Activated CD4-positive, alpha-beta T cell treated with anti-CD3 and anti-CD28 coated beads for 48 hours (primary cell): Measurements from ENCODE around the gene SYCE3.

Experiments used
- DNase-seq: peaks from one replicate; pipeline ENCODE4 v3.0.0-alpha.2; 2020

The SYCE3 gene

DNA sequence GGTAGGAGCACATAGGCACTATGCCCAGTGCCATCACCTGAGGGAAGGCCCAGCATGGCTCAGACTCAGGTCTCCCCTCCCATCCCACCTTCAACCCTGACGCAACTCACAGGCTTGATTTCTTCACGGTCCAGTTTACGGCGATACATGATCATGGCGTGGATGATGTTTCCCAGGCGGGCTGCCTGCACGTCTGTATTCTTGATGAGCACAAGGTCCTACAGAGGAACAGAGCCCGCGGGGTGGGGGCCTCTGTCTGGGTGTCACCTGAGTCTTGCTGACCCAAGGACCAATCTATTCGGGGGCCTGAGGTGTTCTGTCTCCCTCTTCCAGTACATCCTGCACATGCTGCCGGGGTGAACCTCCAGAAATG is 11.7 kb upstream of the SYCE3 start:
- DNase-seq: no peak

DNA sequence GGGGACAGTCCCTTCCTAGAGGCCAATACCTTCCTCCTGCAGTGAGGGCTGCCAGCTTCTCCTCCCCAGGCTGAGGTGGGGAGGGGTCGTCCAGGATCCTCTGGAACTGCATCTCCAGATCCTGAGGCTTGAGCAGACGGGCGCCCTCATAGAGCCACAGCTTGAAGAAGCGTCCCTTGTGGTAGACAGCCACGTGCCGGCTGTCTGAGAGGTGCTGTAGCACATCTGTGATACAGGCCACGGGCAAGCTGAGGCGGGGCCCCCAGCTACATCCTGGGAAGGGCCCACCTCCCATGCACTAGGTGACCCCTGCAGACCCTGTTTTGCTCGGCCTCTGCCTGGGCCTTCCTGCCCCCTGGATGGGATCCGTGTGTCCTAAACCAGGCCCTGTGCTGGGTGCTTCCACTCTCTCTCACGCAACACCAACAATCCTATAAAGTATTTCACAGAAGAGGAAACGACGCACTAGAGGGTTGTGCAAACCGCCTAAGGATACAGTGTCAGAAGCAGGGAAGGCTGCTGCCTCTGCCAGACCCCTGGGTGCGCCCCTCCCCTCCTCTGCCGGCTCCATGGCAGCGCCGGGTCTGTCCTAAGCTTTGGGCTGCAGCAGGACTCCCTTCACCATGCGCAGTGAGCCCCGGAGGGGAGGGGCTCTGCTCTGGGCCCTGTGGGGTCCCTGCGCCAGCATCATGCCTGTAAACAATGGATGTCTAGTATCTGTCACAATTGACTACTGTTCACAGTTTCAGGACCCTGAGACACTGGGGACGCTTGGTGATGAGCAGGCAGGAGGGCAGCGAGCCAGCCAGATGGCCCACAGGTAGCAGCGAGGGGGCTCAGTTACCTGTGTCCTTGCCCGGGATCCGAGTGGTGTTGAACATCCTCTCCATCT is 11.0 kb upstream of the SYCE3 start:
- no peak for DNase-seq

DNA sequence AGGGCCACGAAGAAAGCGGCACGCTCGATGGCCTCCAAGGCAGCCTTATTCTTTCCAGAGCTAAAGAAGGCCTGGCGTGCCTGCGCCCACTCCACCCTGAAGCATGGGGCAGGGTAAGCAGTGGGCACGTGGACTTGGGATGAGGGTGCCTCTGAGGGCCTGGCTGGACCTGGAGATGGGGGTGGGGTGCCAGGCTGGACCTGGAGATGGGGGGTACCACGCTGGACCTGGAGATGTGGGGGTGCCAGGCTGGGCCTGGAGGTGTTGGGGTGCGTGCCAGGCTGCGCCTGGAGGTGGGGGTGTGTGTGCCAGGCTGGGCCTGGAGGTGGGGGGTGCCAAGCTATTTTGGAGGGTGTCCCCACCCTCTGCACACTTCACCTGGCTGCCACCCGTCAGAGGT is 10.2 kb upstream of the SYCE3 start:
- no peak for DNase-seq

DNA sequence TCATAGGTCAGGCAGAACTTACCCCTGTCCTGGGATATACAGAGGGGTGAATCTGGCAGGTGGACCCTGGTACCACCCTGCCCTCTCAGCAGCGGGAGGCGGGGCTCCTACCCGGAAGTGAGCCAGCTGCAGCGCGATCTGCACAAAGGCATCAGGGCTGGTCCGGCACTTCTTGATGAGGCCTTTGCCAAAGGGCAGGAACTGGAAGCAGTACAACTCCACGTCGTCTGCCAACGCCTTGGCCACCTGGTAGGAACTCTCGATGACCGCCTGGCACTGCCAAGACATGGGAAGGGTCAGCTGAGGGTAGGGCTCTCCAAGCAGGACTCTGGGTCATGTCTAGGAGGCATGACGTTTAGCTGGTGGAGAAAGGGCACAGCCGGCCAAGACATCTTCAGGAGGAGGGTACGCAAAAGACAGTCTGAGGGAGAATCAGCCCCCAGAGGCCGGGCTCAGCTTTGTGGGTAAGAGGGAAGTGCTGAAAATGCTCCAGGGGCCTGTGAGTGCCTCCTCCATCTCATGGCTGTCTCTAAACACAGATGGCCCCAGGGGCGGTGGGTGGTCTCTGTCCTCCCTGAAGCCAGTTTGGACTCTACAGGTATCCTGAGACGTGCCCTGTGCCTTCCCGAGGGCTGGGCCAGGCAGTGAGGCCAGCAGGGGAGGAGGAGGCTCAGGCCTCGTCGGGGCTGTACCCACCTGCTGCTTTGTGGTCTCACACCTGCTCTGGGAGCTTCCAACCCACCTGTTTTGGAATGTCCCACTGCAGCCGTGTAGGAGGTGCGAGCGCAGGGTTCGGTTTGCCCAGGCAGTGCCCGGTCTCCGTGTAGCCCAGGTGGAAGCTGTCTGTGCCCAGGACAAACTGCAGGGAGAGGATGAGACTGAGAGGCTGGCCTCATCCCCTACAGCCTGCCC is 8.8 kb upstream of the SYCE3 start:
- DNase-seq: no peak

DNA sequence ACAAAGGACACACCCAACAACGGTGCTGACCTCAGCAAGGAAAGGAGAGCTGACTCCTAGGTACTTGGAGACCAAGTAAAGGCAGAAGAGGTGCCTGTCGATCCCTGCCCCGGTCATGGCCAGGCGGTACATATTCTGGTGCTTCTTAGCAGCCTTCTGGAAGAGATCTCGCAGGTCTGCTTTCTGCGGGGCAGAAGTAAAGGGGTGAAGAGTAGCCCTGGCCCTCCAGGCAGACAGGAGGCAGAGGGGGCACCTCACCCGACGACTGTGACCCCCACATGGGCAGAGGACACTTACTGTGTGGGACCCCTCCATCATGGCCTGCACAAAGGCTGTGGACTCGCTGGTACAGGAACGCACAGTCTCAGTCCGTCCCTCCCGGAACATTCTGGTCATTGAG is 8.1 kb upstream of the SYCE3 start:
- DNase-seq: no peak

DNA sequence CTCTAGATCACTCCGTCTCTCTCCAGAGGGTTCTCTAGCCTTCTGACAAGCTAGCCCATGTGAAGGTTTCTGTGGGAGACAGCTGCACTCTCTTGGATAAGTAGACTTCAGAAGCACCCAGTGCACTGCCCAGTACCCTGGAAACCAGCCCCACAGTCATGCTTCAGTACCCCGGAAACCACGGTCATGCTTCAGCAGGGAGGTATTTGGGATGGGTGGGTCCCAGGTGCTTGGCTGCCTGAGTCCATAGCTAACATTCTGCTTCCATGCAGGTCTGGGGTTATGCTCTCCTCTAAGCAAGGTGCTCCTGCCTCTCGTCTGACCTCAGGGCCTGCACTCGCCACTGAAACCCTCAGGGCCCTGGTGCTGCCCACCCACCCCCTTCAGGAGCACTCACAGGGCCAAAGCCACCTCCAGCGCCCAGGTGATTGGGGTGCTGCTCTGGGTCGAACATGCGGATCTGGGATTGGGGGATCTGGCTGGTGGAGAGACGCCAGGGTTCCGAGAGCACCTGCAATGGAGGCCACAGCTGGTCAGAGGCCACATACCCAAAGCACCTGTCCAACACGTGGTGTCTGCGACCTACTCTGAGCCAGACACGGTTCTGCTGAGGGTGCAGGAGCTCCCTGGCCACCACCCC is 7.3 kb upstream of the SYCE3 start:
- DNase-seq: no peak

DNA sequence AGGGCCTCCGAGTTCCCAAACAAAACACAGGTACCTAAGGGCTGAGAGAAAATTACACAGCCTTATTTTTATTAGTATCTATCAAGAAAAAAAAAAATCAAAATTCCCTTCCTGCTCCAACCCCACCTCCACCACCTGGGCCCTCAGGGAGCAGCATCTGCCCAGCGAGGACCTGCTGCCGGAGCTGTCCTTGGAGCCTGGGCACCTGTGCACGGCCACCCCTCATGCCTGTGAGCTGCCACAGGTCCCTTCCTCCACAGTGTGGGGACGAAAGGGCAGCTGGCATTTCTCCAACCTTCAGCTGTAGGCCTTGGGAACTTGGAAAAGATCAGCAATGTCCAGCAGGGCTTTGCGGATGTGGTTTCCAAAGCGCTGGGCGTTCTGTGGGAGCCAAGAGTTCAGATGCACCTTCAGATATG is 6.3 kb upstream of the SYCE3 start:
- DNase-seq: no peak

DNA sequence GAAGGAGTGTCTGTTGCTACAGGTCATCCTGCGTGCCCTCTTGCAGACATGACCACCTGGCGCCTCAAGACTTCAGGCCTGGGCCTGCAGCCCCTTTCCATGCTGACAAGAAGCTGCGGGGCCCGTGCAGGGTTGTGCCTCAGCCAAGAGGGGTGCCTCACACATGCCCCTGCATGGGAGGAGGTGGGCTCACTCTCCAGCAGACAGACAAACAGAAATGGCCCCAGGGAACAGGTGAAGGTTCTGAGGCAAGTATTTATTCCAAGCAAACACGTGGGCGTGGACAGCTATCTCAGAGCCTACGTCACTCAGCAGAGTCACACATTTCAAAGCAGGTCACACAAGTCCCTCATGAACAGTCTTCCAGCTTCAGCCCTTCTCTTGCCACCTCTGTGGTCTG is 5.9 kb upstream of the SYCE3 start:
- no peak for DNase-seq

DNA sequence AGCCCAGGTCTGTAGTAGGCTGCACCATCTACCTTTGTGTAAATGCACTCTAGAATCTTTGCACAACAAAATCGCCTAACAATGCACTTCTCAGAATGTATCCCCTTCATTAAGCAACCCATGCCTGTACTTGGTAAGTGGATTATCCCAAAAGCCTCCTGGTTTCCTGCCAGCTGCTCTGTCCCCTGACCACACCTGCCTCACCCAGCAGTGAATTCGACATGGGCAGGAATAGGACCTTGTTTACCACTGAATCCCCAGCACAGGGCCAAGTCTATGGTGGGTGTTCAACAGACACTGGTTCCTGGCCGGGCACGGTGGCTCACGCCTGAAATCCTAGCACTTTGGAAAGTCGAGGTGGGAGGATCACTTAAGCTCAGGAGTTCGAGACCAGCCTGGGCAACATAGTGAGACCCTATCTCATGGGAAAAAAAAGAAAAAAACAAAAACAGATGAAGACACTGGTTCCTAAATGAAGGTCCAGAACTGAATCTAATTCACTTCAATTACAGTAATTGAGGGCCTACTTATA is 5.1 kb upstream of the SYCE3 start:
- DNase-seq: no peak

DNA sequence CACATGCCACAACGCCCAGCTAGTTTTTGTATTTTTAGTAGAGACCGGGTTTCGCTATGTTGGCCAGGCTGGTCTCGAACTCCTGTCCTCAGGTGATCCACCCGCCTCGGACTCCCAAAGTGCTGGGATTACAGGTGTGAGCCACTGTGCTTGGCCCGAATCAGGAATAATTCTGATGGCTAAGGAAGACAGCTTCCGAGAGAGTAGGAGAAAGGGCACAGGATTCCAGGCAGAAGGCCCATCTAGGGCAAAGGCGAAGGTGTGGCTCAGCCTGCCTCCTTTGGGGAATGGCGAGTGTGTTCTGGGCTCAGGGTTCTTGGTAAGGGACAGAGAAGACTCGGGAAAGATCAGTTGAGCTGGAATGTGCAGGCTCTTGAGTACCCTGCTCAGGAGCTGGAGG is 1.6 kb upstream of the SYCE3 start:
- no peak for DNase-seq

DNA sequence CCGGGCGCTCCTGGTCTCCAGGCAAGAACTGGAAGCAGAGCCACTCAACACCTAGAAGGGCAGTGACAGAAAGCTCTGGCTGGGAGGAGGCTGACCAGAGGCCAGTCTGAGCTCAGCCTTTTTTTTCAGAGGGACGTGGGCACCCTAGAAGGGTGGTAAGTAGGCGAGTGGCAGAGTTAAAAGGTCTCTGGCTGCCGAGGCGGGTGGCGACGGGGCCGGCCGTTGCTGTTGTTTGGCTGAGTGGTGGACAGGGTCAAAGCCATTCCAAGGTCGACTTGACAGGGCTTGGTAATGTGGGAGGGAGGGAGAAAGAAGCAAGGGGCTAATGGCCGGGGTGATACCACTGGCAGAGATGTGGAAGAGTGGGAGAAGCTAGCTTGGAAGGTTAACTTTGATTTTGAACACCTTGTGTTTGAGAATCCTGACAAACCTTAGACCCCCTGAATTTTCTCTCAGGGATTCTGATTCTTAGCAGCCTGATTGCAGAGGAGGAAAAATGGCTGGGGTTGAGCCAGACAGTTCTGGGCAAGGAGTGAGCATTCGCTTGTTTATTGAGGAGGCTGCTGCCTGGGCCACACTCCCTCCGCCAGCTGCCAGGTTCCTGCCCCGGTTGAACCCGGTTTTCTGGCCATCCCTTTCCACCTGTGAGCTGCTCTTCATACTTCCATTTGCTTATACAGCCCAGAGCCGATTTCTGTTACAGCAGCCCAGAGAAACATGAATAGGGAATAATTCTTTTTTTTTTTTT is 868 bp upstream of the SYCE3 start:
- no peak for DNase-seq

DNA sequence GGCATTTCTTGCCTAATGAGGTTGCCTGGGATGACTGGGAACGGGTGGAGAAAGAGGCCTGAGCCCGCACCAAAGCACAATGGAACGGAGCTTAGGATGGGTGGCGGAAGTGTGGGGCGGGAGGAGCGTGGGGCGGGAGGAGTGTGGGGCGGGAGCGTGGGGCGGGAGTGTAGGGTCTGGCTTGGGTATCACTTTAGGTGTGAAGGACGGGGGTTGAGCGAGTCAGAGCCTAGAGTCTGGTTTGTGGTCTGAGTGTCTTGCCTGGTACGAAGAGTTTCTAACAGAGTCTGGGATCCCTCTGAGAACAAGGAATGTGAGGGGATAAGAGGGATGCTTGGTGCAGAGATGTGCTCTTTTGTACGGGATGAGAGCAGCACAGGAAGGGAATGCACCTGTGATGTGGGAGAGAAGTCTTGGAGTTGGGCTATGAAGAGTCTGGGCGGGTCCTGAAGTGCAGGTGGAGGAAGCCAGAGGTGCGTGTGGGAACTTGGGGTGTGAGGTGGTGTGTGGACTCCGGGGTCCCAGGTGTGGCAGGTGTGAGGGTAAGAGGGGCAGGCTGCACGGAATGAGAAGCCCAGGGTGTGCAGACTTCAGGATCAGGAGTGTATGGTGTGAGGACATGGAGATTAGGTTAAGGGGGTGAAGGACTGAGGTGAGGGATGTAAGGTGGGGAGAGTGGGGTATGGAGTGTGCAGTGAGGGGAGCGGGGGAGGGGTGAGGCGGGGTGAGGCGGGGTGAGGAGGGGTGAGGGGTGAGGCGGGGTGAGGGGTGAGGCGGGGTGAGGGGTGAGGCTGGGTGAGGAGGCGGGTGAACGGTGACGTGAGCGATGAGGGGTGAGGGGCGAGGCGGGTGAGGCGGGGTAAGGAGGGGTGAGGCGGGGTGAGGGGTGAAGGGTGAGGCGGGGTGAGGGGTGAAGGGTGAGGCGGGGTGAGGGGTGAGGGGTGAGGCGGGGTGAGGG is 1.0 kb downstream of the SYCE3 start:
- no peak for DNase-seq

DNA sequence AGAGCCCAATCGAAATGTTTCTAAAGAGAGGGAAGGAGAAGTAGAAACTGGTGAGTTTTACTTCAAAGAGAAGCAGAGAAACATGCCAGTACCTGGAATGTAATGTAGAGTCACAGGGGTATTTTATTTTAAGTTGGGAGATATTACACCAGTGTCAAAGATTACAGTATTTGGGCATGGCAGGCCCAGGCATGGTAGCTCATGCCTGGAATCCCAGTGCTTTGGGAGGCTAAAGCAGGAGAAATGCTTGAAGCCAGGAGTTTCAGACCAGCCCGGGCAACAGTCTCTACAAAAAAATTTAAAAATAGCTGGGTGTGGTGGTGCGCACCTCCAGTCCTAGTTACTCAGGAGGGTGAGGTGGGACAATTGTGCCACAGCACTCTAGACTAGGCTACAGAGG is 2.7 kb downstream of the SYCE3 start:
- DNase-seq: no peak

DNA sequence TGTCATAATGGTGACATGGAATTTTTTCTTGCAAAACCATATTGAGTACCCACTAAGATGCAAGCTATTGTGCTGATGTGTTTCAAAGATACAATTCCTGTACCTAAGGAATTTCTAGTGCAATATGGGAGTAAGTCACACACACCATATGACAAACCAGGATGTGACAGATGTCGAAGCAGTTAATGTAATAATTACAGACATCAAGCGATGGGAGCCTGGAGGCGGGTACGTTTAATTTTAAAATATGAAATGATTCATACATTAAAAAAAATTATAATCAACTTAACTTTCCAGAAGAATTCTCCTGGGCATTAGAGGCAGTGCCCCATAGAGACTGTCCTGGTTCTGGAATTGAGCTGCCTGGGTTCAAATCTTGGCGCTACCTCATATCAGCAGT is 6.0 kb downstream of the SYCE3 start:
- no peak for DNase-seq

DNA sequence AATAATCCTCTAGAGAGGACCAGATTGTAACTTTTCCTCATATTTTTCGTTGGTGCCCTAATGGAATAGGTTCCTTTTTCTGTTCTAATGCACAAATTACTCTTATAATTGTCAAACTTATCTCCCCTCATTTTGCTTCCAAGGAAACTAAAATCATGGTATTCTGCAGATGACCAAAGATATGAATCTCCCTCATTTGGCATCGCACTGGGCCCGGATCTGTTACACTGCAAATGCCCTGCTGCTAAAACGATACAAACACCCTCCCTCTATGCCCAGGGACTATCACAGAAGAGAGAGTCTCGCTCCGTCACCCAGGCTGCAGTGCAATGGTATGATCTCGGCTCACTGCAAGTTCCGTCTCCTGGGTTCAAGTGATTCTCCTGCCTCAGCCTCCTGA is 9.4 kb downstream of the SYCE3 start:
- DNase-seq: no peak

DNA sequence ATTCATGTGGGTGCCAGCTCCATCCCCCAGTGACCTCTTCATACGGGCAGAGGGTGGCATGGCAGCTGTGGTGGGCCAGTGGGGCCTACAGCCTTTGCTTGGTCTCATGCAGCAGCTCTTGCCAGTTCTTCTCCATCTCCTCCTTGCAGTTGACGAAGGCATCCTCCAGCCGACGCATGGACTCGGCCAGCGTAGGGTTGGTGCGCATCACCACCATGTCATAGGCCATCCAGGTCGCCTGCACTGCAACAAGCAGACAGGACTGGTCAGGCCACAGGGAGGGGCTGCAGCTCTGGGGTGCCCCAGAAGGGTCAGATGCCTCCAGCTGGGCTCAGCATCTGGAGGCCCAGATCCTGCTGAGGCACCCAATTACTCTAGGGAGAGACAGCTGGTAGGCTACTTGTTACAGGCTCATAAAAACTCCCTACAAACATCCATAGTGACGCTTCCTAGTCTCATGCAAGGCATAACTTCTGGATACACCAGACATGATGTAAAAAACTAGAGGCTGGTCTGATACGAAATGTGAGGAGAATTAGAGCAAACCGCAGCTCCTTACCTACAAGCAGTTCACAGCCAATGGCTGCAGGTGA is 11.5 kb downstream of the SYCE3 start:
- no peak for DNase-seq

DNA sequence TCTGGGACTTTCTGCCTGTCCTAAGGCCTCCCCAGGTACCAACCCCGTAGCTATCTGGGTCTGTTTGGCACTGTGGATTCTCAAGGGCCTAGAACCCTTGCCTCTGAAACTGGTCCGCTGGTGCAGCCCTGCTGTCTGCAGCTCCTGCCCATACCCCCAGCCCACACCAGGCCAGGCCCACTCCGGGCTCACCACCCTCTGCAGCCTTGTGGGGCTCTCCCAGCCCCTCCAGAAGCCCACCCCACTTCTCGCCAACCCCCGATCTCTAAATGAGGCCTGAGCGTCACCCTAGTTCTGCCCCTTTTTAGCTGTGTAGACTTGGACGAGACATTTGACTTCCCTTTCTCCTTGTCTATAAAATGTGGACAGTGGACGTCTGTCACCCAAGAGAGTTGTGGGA is 12.3 kb downstream of the SYCE3 start:
- DNase-seq: no peak

DNA sequence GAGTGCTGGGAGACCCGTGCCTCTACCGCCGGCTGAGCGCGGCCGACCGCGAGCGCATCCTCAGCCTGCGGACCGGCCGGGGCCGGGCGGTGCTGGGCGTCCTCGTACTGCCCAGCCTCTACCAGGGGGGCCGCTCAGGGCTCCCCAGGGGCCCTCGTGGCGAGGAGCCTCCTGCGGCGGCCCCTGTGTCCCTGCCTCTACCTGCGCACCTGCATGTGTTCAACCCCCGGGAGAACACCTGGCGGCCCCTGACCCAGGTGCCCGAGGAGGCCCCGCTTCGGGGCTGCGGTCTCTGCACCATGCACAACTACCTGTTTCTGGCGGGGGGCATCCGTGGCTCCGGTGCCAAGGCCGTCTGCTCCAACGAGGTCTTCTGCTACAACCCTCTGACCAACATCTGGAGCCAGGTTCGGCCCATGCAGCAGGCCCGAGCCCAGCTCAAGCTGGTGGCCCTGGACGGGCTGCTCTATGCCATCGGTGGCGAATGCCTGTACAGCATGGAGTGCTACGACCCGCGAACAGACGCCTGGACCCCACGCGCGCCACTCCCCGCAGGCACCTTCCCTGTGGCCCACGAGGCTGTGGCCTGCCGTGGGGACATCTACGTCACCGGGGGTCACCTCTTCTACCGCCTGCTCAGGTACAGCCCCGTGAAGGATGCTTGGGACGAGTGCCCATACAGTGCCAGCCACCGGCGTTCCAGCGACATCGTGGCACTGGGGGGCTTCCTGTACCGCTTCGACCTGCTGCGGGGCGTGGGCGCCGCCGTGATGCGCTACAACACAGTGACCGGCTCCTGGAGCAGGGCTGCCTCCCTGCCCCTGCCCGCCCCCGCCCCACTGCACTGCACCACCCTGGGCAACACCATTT is 13.6 kb downstream of the SYCE3 start:
- DNase-seq: no peak

DNA sequence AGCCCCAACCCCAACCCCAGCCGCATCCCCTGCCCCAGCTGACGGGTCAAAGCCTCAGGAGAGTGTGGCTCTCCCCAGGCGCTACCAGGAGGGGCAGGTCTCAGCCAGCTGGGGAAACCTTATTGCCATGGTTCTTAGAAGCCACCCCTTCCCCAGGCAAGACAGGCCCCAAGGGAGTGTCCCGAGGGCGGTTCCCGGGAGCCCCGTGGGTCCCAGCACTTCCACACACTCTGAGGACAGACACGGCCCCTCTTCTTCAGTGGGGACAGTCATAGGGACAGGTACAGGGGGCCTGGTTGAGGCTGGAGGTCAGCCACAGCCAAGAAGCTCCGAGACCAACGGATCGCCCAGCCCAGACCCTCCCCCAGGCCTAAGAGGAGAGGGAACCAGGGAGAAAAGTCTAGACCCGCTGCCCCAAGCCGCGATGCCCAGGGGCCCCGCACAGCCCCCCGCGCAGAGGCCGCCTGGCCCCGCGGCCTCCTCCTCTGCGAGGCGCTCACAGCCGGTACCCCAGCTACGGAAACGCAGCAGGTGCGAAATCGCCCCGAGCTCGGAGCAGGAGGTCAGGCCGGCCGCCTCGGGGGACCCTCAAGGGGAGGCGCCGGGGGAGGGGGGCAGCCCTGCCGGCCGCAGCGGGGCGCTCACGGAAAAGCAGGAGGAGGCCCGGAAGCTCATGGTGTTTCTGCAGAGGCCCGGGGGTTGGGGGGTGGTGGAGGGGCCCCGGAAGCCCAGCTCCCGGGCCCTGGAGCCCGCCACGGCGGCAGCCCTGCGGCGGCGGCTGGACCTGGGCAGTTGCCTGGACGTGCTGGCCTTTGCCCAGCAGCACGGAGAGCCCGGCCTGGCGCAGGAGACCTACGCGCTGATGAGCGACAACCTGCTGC is 14.4 kb downstream of the SYCE3 start:
- DNase-seq: peak; percentile 63
